ENCODE results near the gene UCN2. TPM values are rescaled to one million over a fixed set of nuclear protein-coding genes. Genes with fewer than 3 reads are reported as not detected.

The UCN2 gene
- total and polyA plus RNA-seq, 2 of the 8 experiments (the other 6 are each of a cell fraction or from before 2014, with no cell fraction given): 0.14 TPM; not detected in 1

- Histone ChIP-seq H4K91ac (replicated peaks; ENCODE audit: insufficient read length, low read length) (no peak overlapping the region), H3K36me3 (ENCODE audit: control insufficient read depth in 2 of 4, insufficient read depth in 4 of 4, low read length in 3 of 4) (no peaks in the 10 kb centered on the region), H3K56ac (replicated peaks; ENCODE audit: insufficient read length, low read depth, low read length) (no peak overlapping the region), H3K4ac (replicated peaks; ENCODE audit: insufficient read length, low read depth, low read length) (no peak overlapping the region), H2BK15ac (ENCODE audit: low read length) (no peak overlapping the region), H2AK5ac (ENCODE audit: low read depth, low read length) (no peak overlapping the region), H3K4me1 (replicated peaks in 1 of 4; ENCODE audit: control insufficient read depth in 3 of 4, insufficient read depth in 4 of 4, low read length in 3 of 4) (peaks cover 0 to 15% (median 10%) of the 10 kb centered on the region in 4 experiments; a peak in 6 of 7 replicates), H3K27ac (ENCODE audit: low read depth, low read length) (no peak overlapping the region), H3K79me1 (ENCODE audit: low read depth, low read length) (no peaks in the 10 kb centered on the region), H3K27me3 (replicated peaks in 1 of 4; ENCODE audit: control insufficient read depth in 3 of 4, extremely low read depth in 1 of 4, insufficient read depth in 3 of 4, low read length in 3 of 4) (no peaks in the 10 kb centered on the region), H2BK12ac (ENCODE audit: low read depth, low read length) (no peak overlapping the region), H4K8ac (ENCODE audit: extremely low read depth, insufficient read depth, low read length) (no peak overlapping the region), H2BK120ac (replicated peaks; ENCODE audit: low read depth, low read length) (no peak overlapping the region), H4K20me1 (replicated peaks in 1 of 2; ENCODE audit: control insufficient read depth in 1 of 2, insufficient read depth in 2 of 2, low read length in 2 of 2) (no peaks in the 10 kb centered on the region), H2BK5ac (ENCODE audit: low read depth, low read length) (no peak overlapping the region), H3K18ac (ENCODE audit: extremely low read depth, low read length) (no peak overlapping the region), H3K79me2 (ENCODE audit: control insufficient read depth in 1 of 2, insufficient read depth in 2 of 2, low read length in 2 of 2) (no peaks in the 10 kb centered on the region), H3K23me2 (ENCODE audit: low read depth, low read length) (no peaks in the 10 kb centered on the region), H3K4me3 (ENCODE audit: extremely low read depth in 1 of 4, insufficient read depth in 2 of 4, low read depth in 3 of 4, low read length in 4 of 4) (no peak overlapping the region), H3K9me3 (ENCODE audit: insufficient read depth in 2 of 2, low read depth in 1 of 2, low read length in 1 of 2) (no peaks in the 10 kb centered on the region), H3K4me2 (ENCODE audit: insufficient read depth in 1 of 2, low read depth in 2 of 2, low read length in 2 of 2) (no peak overlapping the region), H4K5ac (ENCODE audit: insufficient read length, low read depth, low read length) (no peak overlapping the region), H3K14ac (ENCODE audit: insufficient read length) (no peak overlapping the region), H3K9ac (replicated peaks in 1 of 4; ENCODE audit: extremely low read depth in 1 of 4, low read depth in 3 of 4, low read length in 3 of 4) (no peak overlapping the region), H2BK20ac (ENCODE audit: low read length) (no peak overlapping the region), H2AFZ (ENCODE audit: low read length) (no peak overlapping the region), H3K23ac (ENCODE audit: insufficient read length) (no peak overlapping the region)
- DNase-seq (ENCODE audit: low read depth in 1 of 2, low spot score in 2 of 2) (no peak), FAIRE-seq (no peak)
- POLR2A ChIA-PET (ENCODE audit: partially characterized antibody): interaction anchor here (1.0 to 2.0 kb wide), 2 partner anchors 31 to 98 kb away, joined by 3 to 8 read pairs; partner anchors contain the start of gene CELSR3
- CTCF ChIA-PET (ENCODE audit: partially characterized antibody): interaction anchor here (1.2 to 6.1 kb wide), 2 partner anchors 17 to 174 kb away, joined by 3 to 32 read pairs; no protein-coding TSS in a partner anchor
- 94% methylated on average over 5 of the region's 7 CpGs; no CpG with 5 or more reads in 1 of the 2 experiments for WGBS, 2 experiments (ENCODE audit: extremely low coverage in 1 of 2, insufficient coverage in 1 of 2, insufficient read length in 1 of 2, insufficient replicate concordance in 2 of 2, low coverage in 1 of 2, low lambda C conversion rate in 2 of 2, missing lambda C conversion rate in 1 of 2)
- TF ChIP-seq YY1 (IDR thresholded peaks at IDR 0.05; ENCODE audit: low read depth, low read length) (no peak), NANOG (IDR thresholded peaks at IDR 0.05; ENCODE audit: insufficient read depth, low read depth, low read length, poor library complexity, severe bottlenecking) (no peak), RXRA (IDR thresholded peaks at IDR 0.05; ENCODE audit: insufficient read depth, low read depth, low read length) (no peak), KDM1A (IDR thresholded peaks at IDR 0.05; ENCODE audit: borderline replicate concordance, low read length) (no peak), TEAD4 (IDR thresholded peaks at IDR 0.05; ENCODE audit: low read depth, low read length) (no peak), SUZ12 (IDR thresholded peaks at IDR 0.05; ENCODE audit: low read length) (no peak), TBP (IDR thresholded peaks at IDR 0.05; ENCODE audit: low read depth, low read length) (no peak), KDM5A (IDR thresholded peaks at IDR 0.05; ENCODE audit: low read length) (no peak), JUN (IDR thresholded peaks at IDR 0.05; ENCODE audit: low read depth, low read length) (no peak), SP4 (IDR thresholded peaks at IDR 0.05; ENCODE audit: low read length) (no peak), CBX8 (IDR thresholded peaks at IDR 0.05; ENCODE audit: borderline replicate concordance, low read depth, low read length) (no peak), HDAC6 (IDR thresholded peaks at IDR 0.05; ENCODE audit: low read depth, low read length) (no peak), BACH1 (IDR thresholded peaks at IDR 0.05; ENCODE audit: low read length) (no peak), TAF1 (IDR thresholded peaks at IDR 0.05; ENCODE audit: low read depth, low read length) (no peak)
Measured at GRCh38 chr3:48565591-48566400, 2.2 kb upstream of the UCN2 start.

All from H1 (cell line).